Measurements from ENCODE around the gene MYH7.

GRCh38 chr14:23481979-23482822, 46.7 kb upstream of the MYH7 start:
- TF ChIP-seq POLR2A (IDR thresholded peaks at IDR 0.05) (no peak), CTCF (IDR thresholded peaks at IDR 0.05) (no peak)

Measured in thyroid gland (tissue), 4 donors.